GM21515 (cell line): Measurements from ENCODE around the gene TMPRSS15.
"Not testable (repeated sequence)": the region's sequence is repeated elsewhere in the genome, so short reads cannot be mapped to it uniquely, and the experiment has no call there.

Experiments used
- ATAC-seq: cut with Tn5 transposase; IDR thresholded peaks from one replicate; pipeline ENCODE4 v1.9.1; 2021; ENCODE audit not compliant: unreplicated experiment

The TMPRSS15 gene

DNA sequence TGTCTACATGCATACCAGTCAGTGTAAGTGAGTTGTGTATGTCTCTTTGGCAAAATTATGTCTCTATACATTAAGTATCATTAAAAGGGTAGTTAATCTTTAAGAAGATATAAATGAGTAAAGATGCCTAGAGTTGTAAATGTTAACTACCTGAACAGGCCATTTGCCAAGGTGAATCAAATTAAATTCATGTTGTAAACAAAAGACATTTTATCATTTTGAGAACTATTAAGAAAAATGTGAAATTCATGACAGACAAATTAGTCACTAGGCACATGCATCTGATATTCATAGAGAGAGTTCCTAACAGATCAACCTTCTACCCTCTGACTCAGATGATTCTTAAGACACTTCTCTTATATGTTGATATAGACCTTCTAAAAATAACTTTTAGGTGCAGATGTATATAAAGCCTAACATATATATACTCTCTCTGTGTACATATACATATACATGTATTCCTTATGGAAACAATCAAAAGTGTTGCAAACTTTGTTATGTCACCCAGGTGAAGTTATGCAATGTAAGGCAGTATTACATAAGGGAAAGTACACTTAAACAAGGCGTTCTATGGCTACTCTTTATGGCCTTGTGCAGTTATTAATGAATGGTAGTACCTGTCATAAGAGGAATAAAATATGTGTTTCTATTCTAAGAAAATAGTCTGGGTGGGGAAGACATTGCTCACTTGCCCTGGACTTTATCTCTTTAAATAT lies at the start of gene TMPRSS15:
TSS of gene TMPRSS15 (minus strand) at position 51 of the 716 bp plus-strand sequence. CDS start 163 bp downstream, outside the sequence.
- no peak for ATAC-seq

DNA sequence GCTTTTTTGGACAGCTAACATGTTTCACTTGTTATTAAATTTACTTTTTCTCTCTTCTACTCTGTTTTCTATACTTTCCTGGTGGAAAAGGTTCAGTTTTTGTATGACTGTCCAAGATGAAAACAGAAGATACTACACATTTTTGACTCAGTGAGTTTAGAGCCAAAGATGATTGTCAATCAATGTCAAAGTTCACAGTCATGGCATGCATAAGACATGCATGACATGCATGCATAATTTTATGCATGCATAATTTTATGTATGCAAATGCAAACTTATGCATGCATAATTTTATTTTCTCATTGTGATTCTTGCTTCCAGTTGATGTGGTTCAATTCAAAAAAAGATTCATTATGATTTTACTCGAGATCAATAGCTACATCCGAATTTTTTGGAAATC lies 48.1 kb upstream of the TMPRSS15 start:
- ATAC-seq: no peak

DNA sequence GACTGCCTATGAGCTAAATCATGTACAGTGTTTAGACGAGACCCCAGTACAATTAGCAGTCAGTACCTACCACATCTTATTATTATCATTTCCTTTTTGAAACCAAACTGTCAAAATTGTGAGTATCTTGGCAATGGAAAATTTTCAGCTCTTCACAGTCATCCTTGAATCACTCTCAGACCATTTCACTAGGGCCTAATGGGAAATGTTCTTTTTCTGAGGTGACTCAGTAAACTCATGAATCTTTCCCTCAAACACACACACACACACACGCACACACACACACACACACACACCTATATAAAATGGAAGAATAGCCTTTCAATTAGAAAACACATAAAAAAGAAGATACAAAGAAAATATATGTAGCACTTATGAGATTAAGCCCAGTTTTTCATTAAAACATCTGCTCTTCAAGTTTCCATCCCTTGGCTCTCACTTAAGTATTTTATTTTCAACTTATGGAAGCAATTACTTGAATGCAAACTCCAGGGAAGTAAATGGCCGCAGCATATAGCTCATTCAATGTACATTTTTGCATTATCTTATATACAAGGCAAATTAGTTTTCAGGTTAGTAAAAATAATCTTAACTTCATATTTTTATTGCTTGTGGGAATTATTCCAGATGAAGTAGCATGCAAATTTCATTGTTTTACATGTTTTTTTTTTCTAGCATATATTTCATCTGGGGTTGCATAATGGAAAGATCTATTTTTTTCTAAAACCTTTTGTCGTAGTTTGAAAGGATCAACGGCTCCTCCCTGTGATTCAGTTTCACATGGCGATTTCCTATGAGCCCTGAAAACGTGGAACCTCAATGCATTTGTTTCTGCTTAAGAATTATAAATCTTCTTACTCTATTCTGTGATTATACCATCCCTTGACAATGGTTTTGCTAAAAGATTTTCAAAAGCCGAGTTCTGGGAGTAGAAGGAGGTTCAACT lies 46.3 kb upstream of the TMPRSS15 start:
- ATAC-seq: no peak

DNA sequence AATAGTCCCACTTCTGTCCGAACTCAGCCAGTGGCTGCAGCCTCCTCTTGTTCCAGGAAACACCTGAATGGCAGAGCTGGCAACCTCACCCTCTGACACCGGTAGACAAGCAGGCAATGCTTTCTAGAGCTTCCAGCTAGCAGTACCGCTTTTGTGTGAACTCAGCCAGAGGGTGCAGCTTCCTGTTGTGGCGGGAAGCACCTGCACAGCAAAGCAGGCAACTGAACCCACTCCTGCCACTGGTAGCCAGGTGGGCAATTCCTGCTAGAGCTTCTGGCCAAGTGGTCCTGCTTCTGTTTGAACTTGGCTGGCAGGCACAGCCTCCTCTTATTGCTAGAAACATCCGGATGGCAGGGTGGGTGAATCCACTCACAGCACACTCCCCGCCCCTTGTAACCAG lies 40.1 kb upstream of the TMPRSS15 start:
- no peak for ATAC-seq

DNA sequence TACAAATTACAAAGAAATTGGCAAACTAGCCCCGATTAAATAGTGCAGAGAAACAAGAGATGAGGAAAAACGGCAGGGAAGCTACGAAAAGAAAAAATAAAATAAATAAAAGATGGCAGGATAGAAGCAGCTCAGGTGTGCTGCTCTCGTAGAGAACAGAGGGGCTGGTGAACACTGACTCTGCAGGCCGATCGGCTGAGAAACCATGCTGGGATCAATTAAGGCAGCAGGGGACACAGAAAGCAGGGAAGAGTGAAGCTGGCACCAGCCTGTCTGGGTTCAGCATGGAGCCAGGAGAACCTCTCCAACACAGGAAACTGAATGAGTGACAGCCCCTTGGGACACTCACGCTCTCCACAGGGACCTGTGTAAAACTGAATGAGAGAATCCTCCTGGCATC lies 39.5 kb upstream of the TMPRSS15 start:
- no peak for ATAC-seq

DNA sequence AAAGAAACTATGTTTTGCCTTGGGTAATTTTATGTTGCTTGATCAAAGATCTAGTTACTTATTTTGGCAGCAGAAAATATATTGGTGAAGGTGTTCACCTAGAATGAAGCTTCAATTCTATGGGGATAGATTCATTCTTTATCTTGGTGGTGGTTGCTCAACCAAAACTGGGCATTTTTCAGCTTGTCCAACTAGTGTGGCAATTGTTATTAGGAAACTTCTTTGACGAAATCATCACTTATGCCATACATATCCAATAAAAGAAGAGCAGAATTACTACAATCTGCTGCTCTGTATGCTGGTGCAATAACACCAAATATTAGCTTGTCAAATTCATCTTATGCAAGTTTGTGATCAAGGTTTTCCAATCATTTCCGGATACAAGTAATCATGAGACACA lies 26.8 kb upstream of the TMPRSS15 start:
- no peak for ATAC-seq

DNA sequence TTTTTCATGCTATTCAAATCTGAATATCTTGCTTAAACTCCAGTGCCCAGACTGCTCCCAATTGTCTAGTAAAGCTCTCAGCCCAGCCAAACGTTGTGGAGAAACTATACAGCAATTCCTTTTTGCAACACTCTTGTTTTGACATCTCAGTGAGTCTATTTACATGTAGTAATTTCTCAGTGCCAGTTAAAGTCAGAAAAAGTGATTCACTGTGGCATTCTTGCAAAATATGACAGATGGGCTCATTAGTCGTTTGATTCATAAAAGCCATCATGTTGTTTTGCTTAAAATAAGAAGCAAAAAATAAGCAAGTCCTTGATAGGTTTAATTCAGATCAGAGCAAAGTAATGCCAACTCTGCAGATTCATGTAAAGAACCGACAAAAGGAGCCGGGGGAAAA lies 20.7 kb upstream of the TMPRSS15 start:
- ATAC-seq: no peak

DNA sequence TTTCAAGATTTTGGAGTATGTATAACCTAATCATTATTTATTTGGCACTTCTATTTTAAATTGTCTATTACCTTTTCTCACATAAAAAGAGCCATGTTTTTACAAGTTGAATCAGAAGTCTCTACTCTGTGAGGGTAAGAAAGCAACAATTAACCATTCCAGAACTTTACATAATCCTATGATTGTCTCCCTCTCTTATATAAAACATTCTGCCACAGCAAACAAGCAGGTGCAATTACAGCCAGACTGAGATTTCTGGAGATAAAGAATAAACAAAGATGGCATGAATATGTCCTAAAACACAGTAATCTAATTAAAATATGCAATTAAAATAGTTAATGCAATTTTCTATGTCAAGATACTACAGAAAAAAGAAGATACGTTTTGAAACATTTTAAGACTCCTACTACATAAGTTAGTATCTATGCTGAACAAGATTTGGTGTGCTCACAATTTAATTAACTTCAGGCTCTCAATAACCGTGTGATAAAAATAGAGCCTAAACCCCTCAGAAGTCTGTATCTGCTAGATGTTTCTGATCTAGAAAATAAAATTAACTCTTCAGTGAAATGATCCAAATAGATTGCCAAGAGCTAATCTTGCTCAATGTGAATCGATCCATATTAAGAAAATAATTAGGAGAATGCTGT lies 13.7 kb upstream of the TMPRSS15 start:
- ATAC-seq: no peak

DNA sequence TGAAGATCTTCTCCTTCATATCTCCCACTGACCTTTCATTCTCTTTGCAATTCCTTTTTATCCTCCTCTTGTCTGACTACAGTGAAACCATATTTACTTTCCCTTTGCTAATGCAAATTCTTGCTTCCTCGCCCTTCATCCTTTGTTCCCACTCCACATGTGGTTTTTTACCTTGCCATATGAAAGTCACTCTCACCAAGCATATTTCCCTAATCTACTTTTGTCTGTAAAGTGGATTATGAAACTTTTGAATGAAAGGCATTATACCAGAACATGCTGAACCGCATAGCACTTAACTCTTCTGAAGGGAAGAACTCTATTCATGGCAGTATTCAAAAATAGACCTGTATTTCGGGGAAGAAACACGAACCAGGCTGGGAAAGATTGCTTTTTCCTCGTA lies 8.0 kb upstream of the TMPRSS15 start:
- ATAC-seq: no peak

DNA sequence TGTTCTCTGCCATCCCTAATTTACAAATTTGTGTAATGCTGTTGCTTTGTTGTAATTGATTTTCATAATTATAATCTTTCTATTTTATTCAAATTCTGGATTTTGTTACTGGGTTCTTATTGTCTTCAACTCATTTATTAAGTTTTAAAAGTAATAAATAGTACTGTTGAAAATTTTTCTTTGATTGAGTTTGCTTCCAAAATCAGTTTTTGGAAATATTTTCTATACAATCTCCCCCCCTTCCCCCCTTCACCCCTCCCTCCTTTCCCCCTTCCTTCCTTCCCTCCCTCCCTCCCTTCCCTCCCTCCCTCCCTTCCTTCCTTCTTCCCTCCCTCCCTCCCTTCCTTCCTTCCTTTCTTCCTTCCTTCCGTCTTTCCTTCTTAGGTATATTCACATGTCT lies 6.0 kb upstream of the TMPRSS15 start:
- no peak for ATAC-seq

DNA sequence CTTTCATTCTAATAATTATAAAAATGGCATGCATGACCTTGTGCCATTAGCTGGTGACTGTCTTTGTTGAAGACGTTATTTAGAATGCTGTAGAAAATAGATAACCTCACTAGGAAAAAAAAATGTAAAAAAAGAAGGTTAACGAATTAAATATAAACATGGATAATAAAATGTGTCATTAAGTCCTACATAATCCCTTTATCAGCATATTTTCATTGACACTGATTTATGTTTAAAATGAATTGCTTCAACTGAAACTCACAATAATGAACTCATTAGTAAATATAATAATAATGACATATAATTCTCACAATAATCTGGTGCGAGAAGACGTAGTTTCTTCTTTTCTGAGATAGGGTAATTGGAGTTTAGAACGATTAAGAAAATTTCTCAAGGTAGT lies 4.7 kb downstream of the TMPRSS15 start:
- no peak for ATAC-seq

DNA sequence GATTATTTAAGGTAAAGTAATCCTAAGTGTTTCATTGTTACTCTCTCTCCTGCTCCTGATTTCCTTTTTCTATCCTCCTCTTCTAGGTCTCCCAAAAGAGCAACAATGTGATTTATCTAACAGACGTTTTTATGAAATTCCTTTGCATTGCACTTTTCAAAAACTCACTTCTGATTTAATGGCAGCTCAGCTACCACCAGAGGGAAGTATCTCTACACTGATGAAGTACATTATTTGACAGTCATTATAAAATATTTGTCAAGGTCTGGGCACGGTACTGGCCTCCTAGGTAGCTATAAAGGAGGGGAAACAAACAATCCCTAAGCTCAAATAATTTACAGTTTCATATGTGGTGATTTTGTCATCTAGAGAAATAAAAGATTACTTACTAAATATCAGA lies 15.6 kb downstream of the TMPRSS15 start:
- ATAC-seq: no peak

DNA sequence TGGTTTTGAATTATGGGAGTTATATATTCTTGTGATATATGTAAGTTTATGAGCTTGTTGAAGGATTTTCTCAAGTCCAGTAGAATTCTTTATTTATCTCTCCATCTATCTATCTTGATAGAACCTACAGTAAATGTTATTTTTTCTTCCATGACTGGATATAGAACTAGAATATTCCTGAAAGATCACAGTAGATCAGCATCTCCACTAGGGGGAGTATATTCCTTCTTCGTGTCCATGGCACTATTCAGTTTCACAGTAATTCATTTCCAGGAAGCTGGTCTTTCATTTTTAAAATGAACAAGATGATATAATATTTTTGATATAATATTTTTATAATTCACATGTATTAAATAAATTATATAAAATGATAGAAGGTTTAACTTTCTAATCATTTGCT lies 18.8 kb downstream of the TMPRSS15 start:
- ATAC-seq: no peak

DNA sequence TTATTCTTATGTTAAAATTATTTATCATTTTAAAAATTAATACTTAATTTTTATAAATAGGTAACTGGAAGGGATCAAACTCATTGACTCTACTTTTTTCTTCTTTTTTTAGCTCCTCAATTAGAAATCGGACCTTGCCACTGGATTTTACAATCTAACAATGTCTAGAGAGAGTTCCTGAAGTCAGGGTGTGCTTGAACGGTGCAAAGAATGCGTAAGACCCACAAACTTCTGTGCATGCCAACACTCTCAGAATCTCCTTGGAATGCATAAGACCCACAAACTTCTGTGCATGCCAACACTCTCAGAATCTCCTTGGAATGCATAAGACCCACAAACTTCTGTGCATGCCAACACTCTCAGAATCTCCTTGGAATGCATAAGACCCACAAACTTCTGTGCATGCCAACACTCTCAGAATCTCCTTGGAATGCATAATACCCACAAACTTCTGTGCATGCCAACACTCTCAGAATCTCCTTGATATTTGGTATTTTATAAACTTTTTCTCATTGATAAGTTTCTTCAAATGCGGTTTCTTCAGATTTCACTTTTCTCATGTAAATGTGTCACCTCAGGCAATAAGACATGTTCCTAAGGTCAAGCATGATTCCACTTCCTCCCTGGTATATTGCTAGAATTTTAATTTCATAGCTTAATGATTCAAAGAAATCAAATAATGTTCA lies 20.5 kb downstream of the TMPRSS15 start:
- not testable (repeated sequence) for ATAC-seq

DNA sequence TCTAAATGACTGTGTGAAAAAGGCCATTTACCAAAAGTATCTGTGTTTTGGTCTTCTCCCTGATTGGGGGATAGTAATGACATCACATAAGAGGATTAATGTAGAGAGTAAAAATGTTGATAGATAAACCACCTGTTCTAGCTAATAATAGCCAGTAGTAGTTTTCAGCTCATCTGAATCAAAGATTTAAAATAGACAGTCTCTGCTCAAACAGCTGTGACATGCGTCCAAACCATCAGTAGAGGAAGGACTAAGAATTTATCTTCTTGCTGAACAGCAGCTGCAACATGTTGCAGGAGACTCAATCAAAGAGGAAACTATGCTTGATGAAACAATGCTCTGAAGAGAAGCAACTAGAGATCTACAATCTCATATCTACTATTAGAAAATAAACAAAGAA lies 21.4 kb downstream of the TMPRSS15 start:
- no peak for ATAC-seq

DNA sequence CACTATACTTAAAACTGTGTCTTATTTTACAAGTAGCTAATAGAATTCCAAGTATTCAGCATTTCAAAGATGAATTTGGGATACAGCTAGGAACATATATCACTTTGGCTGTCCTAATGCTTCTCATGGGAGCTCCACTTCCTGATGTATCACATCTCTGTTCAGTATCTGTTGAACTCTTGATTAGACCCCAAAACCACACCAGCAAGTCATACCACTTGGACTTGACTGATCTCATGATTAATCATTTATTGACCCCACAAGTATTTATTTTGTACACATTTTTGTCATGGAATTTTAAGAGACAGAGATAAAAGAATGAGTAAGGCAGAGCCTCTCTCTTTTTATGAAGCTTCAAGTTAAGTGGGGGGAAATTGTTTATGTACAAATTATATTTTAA lies 30.0 kb downstream of the TMPRSS15 start:
- ATAC-seq: no peak

DNA sequence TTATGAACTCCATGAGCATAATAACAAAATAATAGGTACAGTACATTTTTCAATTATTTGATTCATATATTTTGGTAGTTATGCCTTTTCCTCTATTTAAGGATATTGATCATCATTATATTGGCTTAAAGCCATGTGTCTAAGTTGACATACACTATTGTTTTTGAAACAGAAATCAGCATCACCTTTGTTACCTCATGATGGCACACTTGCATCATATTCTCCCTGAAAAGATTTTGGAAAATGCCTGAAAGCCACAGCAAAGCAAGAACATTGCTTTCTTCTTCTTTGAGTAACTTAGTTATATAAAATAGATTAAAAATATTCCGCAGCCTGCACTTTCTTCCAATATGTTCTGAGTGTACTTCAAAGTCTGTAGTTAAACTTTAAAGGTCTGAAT lies 33.3 kb downstream of the TMPRSS15 start:
- ATAC-seq: no peak

DNA sequence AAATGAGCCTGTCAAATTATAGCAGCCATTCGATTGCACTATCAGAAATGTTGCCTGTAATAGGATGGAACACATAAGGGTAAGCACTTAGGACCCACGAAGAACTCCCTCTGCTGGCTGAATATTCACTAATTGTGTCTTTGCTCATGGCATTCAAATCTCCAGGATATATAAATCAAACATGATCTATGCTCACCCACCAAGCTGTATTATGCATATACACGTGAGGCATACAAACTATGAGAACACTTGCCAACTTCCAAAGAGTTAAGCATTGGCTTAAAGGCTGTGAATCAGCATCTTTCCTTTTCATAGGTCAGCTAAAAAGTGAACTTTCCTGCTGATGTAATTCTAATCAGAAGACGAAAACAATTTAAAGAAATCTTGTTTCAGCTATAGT lies 34.5 kb downstream of the TMPRSS15 start:
- ATAC-seq: no peak

DNA sequence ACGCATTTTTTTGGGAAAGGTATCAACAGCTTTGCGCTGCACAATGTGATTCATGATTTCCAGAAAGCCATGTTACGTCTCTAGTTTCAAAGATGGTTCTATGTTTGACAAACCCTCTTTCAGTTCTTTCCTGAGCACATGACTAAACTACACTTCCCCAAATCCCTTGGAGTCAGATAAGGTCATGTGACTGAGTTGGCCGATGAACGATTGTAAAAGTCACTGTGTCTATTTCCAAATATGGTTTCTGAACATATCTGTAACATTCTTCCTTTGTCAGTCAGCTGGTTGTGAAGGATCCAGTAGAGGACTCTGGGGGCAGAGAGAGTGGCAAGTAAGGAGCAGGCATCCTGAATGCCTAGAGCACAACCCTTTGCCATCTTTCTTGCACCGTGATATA lies 35.4 kb downstream of the TMPRSS15 start:
- no peak for ATAC-seq

DNA sequence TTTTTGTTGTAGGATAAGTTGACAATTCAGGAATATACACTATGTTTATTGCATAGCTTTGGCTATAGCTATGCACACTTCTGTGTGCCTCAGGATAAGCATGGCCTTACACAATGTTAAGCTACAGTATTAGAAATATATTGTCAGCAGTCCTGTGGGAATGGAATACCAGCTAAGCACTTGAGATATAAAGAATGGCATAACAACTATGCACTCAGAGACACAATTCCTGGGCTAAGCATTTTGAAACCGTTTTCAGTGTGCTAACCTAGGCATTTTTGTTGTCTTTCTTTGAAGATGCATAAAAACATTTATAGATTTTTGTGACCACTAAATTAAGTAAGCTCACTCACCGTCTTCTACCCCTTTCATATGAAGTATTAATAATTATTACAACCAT lies 46.8 kb downstream of the TMPRSS15 start:
- no peak for ATAC-seq

DNA sequence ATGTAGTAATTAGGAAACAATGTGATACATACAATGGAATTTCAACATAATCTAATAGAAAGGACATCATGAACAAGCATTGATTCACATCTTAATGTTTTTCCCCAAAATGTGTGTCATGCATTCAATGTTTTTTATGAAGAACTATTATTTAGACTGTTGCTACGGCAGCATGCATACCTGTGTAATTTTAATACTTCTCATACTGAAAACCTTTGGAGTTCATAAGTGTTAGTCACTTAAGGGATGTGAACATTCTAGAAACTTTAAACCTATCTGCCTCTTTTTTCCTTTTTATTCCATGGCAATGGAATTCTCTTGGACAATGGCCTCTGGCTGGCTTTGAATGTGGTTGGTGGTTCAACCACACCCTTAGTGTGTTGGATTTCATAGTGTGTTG lies 48.6 kb downstream of the TMPRSS15 start:
- ATAC-seq: no peak
